22Rv1 (cell line): ENCODE measurements around the gene SLC12A8.

Experiments
- H3K27ac ChIP-seq: fragments of 450-650 bp; 2 replicates; pipeline ENCODE4 v1.5.1; 2017
- CTCF ChIP-seq: fragments of 450-650 bp; IDR thresholded peaks from 2 replicates; pipeline ENCODE4 v1.5.1; 2017; ENCODE audit warnings: mild to moderate bottlenecking
- ZFX ChIP-seq: fragments of 450-650 bp; IDR thresholded peaks from 2 replicates; pipeline ENCODE4 v1.6.1; 2017; ENCODE audit warnings: antibody characterized with exemption, borderline replicate concordance

The SLC12A8 gene

GRCh38 chr3:125232401-125232800 lies 19.9 kb upstream of the SLC12A8 start:
- H3K27ac ChIP-seq, result no peak overlapping the region

GRCh38 chr3:125231895-125232294 lies 19.3 kb upstream of the SLC12A8 start:
- TF ChIP-seq ZFX (no peak), CTCF (no peak)
- no peak overlapping the region for H3K27ac ChIP-seq

More at GRCh38 chr3:125232401-125232800, 19.9 kb upstream of the SLC12A8 start:
- TF ChIP-seq ZFX (no peak), CTCF (no peak)

GRCh38 chr3:125229707-125230106 lies 17.2 kb upstream of the SLC12A8 start:
- no peak for TF ChIP-seq CTCF
- TF ChIP-seq ZFX, result no peak
- no peak overlapping the region for H3K27ac ChIP-seq

GRCh38 chr3:125229168-125229567 lies 16.6 kb upstream of the SLC12A8 start:
- no peak for TF ChIP-seq ZFX
- TF ChIP-seq CTCF, result no peak

GRCh38 chr3:125221831-125222230 lies 9.3 kb upstream of the SLC12A8 start:
- no peak overlapping the region for H3K27ac ChIP-seq
- TF ChIP-seq CTCF (no peak), ZFX (no peak)

More at GRCh38 chr3:125229168-125229567, 16.6 kb upstream of the SLC12A8 start:
- no peak overlapping the region for H3K27ac ChIP-seq

- TF ChIP-seq CTCF (no peak), ZFX (no peak)
- H3K27ac ChIP-seq, result no peak overlapping the region
Measured at GRCh38 chr3:125220727-125221429, 8.3 kb upstream of the SLC12A8 start.

GRCh38 chr3:125220183-125220582 lies 7.6 kb upstream of the SLC12A8 start:
- TF ChIP-seq CTCF (no peak), ZFX (no peak)
- no peak overlapping the region for H3K27ac ChIP-seq
